ENCODE data around the gene PCGF3. TPM values are rescaled to one million over a fixed set of nuclear protein-coding genes. Genes with fewer than 3 reads are reported as not detected.

Gene PCGF3
- total RNA-seq, 4 donors from 2014 or later: 56.5 to 256 (median 97.2) TPM

DNA sequence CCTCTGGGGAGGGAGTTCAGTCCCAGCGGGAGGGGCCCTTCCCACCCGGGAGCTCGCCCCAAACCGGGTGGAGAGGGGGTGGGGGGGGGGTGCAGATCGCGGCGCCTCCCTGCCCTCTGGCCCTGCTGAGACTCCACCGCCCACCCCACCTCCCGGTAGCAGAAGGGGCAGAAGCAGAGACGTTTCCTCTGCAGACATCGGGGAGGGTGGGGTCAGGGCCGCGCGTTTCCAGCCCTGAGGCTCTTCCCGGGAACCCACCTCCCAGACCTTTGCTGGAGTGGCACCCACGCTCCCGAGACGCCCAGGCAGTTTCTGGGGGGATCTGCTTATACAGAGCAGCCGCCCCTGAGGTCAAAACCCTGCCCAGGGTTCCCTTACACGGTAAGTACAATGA lies 90.1 kb downstream of the PCGF3 start:
- 33% methylated on average over 15 of the region's 20 CpGs; no CpG with 5 or more reads in 1 of the 2 donors for WGBS, 2 donors (ENCODE audit: low coverage in 1 of 2)
- TF ChIP-seq EP300 (IDR thresholded peaks at IDR 0.05; ENCODE audit: low read depth) (no peak), POLR2A (IDR thresholded peaks at IDR 0.05) (no peak), POLR2AphosphoS5 (IDR thresholded peaks at IDR 0.05) (no peak)
- TF ChIP-seq, protein P1, sequence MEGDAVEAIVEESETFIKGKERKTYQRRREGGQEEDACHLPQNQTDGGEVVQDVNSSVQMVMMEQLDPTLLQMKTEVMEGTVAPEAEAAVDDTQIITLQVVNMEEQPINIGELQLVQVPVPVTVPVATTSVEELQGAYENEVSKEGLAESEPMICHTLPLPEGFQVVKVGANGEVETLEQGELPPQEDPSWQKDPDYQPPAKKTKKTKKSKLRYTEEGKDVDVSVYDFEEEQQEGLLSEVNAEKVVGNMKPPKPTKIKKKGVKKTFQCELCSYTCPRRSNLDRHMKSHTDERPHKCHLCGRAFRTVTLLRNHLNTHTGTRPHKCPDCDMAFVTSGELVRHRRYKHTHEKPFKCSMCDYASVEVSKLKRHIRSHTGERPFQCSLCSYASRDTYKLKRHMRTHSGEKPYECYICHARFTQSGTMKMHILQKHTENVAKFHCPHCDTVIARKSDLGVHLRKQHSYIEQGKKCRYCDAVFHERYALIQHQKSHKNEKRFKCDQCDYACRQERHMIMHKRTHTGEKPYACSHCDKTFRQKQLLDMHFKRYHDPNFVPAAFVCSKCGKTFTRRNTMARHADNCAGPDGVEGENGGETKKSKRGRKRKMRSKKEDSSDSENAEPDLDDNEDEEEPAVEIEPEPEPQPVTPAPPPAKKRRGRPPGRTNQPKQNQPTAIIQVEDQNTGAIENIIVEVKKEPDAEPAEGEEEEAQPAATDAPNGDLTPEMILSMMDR (IDR thresholded peaks at IDR 0.05): no peak

DNA sequence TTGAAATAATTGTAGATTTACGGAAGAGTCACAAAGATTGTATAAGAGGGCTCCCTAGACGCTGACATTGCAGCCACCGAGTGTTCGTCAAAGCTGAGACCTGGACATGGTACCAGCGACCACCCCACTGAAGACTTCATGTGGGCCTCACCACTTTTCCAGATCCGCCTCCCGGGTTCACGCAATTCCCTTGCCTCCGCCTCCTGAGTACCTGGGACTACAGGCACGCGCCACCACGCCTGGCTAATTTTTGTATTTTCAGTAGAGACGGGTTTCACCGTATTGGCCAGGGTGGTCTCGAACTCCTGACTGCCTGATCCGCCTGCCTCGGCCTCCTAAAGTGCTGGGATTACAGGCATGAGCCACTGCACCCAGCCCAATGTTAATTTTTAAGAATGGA lies 90.6 kb downstream of the PCGF3 start:
- peaks cover 54% of the 10 kb centered on the region for H3K27me3 ChIP-seq

More for the DNA sequence above, 90.1 kb downstream of the PCGF3 start:
- no peak for DNase-seq
- H3K9me3 ChIP-seq: no peaks in the 10 kb centered on the region
- peaks cover 18 to 37% (median 29%) of the 10 kb centered on the region in 4 donors for H3K4me1 ChIP-seq
- H3K27ac ChIP-seq: no peak overlapping the region
- H3K36me3 ChIP-seq: no peaks in the 10 kb centered on the region
- in situ Hi-C loops (cut with MboI; ENCODE audit: low pct_ligation_motif_present in 1 of 4, low pct_unique_long_range_greater_than_20kb in 1 of 4, low sequenced_read_pairs in 3 of 4) (no loop called here), intact Hi-C loops (cut with DNase I; ENCODE audit: low total_unique reads) (no loop called here)
- peaks cover 57% of the 10 kb centered on the region for H3K27me3 ChIP-seq
- peak overlapping the region in 2 of 4 donors; percentile 27 to 42 for H3K4me3 ChIP-seq

GRCh38 chr4:797066-797465 lies 91.4 kb downstream of the PCGF3 start:
- H3K4me1 ChIP-seq: peaks cover 16 to 31% (median 24%) of the 10 kb centered on the region in 4 donors
- in situ Hi-C loops (cut with MboI; ENCODE audit: low pct_ligation_motif_present in 1 of 4, low pct_unique_long_range_greater_than_20kb in 1 of 4, low sequenced_read_pairs in 3 of 4): no loop called here
- no peak for DNase-seq
- intact Hi-C loops (cut with DNase I; ENCODE audit: low total_unique reads): no loop called here
- H3K9me3 ChIP-seq: no peaks in the 10 kb centered on the region
- TF ChIP-seq POLR2A (IDR thresholded peaks at IDR 0.05): no peak
- peak in 2 of 3 donors; percentile 27 to 37 for TF ChIP-seq POLR2AphosphoS5 (IDR thresholded peaks at IDR 0.05)
- no peak overlapping the region for H3K27ac ChIP-seq
- H3K36me3 ChIP-seq: no peaks in the 10 kb centered on the region
- H3K27me3 ChIP-seq: peaks cover 46% of the 10 kb centered on the region
- no peak overlapping the region for H3K4me3 ChIP-seq
- 55 to 100% methylated on average over 1 to 4 of the region's 4 CpGs for WGBS, 2 donors (ENCODE audit: low coverage in 1 of 2)

More for the DNA sequence above, 90.6 kb downstream of the PCGF3 start:
- in situ Hi-C loops (cut with MboI; ENCODE audit: low pct_ligation_motif_present in 1 of 4, low pct_unique_long_range_greater_than_20kb in 1 of 4, low sequenced_read_pairs in 3 of 4): no loop called here
- H3K4me3 ChIP-seq: no peak overlapping the region
- H3K4me1 ChIP-seq: peaks cover 18 to 37% (median 29%) of the 10 kb centered on the region in 4 donors
- no peaks in the 10 kb centered on the region for H3K9me3 ChIP-seq
- WGBS, 2 donors (ENCODE audit: low coverage in 1 of 2): 81 to 94% methylated on average over 4 to 17 of the region's 17 CpGs
- TF ChIP-seq POLR2AphosphoS5 (IDR thresholded peaks at IDR 0.05): no peak
- TF ChIP-seq EP300 (IDR thresholded peaks at IDR 0.05; ENCODE audit: low read depth): no peak
- no peak for TF ChIP-seq POLR2A (IDR thresholded peaks at IDR 0.05)
- TF ChIP-seq, protein P1 (IDR thresholded peaks at IDR 0.05): no peak
- no peak for DNase-seq
- H3K27ac ChIP-seq: no peak overlapping the region
- intact Hi-C loops (cut with DNase I; ENCODE audit: low total_unique reads): no loop called here
- no peaks in the 10 kb centered on the region for H3K36me3 ChIP-seq

DNA sequence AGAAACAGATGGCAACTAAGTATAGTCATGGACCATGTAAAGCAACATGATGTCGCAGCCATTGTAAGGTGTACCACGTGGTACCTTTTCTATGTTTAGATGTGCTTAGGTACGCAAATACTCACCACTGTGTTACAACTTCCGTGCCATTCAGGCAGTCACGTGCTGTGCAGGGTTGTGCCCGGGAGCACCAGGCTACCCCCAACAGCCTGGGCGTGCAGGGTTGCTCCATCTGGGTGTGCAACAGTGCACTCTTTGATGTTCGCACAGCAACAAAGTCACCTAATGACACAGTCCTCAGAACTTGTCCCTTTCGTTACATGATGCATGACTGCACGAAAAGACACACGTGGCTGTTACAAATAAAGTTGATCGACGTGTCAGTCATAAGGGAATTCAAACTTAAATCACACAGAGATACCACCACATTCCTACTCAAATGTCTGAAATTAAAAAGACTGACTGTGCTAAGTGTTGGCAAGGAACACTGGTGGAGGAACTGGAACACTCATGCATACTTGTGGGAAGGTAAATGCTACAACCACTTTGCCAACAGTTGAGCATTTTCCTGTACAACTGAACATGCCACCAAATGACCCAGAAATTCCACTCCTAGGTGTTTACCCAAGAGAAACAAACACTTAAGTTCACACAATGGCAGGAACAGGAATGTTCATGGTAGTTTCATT lies 95.9 kb downstream of the PCGF3 start:
- H3K9me3 ChIP-seq: no peaks in the 10 kb centered on the region
- intact Hi-C loops (cut with DNase I; ENCODE audit: low total_unique reads): no loop called here
- no peaks in the 10 kb centered on the region for H3K36me3 ChIP-seq
- H3K4me1 ChIP-seq: peaks cover 0 to 11% (median 4%) of the 10 kb centered on the region in 4 donors
- in situ Hi-C loops (cut with MboI; ENCODE audit: low pct_ligation_motif_present in 1 of 4, low pct_unique_long_range_greater_than_20kb in 1 of 4, low sequenced_read_pairs in 3 of 4): no loop called here
- TF ChIP-seq POLR2AphosphoS5 (IDR thresholded peaks at IDR 0.05) (no peak), POLR2A (IDR thresholded peaks at IDR 0.05) (no peak), EP300 (IDR thresholded peaks at IDR 0.05; ENCODE audit: low read depth) (no peak)
- TF ChIP-seq, protein P1 (IDR thresholded peaks at IDR 0.05): no peak
- H3K27ac ChIP-seq: no peak overlapping the region
- no peak for DNase-seq
- H3K27me3 ChIP-seq: peaks cover under 1% of the 10 kb centered on the region
- H3K4me3 ChIP-seq: no peak overlapping the region
- WGBS, 2 donors (ENCODE audit: low coverage in 1 of 2): 81 to 92% methylated on average over 2 to 13 of the region's 13 CpGs

Measured in transverse colon (tissue), 4 donors.